ENCODE data around the gene MGAT4D. TPM values are rescaled to one million over a fixed set of nuclear protein-coding genes. Genes with fewer than 3 reads are reported as not detected.

Gene MGAT4D
- total and polyA plus RNA-seq, 3 donors from 2014 or later, result 9.4 to 38.6 (median 14.8) TPM

DNA sequence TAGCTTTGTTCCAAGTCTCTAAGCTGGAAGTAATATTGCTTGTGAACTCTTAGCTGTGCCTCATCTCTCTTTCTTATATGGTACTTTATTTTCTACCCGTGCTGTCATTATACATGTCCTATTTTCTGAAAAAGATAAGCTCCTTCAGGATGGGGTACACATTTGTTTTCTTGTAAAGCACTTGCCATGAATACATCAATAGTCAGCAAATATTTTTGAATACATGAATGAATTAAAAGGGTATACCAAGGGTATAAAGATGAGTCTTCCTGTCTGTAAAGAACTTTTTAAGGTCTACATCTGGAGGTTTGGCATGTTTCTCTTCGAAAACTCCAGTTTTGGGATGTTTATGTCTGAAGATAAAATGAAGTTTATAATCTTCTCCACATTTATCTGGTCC is 98.0 kb downstream of the MGAT4D start:
- no peak for TF ChIP-seq POLR2A (IDR thresholded peaks at IDR 0.05)
- TF ChIP-seq, protein P1, sequence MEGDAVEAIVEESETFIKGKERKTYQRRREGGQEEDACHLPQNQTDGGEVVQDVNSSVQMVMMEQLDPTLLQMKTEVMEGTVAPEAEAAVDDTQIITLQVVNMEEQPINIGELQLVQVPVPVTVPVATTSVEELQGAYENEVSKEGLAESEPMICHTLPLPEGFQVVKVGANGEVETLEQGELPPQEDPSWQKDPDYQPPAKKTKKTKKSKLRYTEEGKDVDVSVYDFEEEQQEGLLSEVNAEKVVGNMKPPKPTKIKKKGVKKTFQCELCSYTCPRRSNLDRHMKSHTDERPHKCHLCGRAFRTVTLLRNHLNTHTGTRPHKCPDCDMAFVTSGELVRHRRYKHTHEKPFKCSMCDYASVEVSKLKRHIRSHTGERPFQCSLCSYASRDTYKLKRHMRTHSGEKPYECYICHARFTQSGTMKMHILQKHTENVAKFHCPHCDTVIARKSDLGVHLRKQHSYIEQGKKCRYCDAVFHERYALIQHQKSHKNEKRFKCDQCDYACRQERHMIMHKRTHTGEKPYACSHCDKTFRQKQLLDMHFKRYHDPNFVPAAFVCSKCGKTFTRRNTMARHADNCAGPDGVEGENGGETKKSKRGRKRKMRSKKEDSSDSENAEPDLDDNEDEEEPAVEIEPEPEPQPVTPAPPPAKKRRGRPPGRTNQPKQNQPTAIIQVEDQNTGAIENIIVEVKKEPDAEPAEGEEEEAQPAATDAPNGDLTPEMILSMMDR (IDR thresholded peaks at IDR 0.05), result no peak
- 75 to 81% methylated on average over 2 of the region's 2 CpGs for WGBS, 2 donors
- no peaks in the 10 kb centered on the region for H3K9me3 ChIP-seq

DNA sequence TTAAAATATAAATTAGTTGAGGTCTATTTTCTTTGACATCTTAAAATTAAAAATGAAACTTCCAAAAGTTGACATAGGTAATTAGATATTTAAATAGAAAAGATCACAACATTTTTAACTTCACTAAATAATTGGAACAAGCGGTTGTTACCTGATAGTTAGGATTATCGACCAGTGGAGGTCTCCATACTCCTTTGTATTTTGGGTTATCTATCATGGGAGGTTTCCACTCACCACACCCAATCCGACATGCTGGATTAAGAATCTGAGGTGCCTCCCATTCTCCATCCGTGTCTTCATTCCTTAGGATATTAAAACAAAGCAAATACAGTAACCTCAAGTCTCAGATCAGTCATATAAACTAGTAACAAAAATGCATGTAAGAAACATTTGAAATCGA is 102.4 kb downstream of the MGAT4D start:
- no peak for DNase-seq
- H3K4me1 ChIP-seq, result no peaks in the 10 kb centered on the region
- 76 to 87% methylated on average over 5 of the region's 5 CpGs for WGBS, 2 donors
- H3K27me3 ChIP-seq, result no peaks in the 10 kb centered on the region
- H3K27ac ChIP-seq, result no peak overlapping the region
- H3K4me3 ChIP-seq, result no peak overlapping the region
- intact Hi-C loops (cut with DNase I; ENCODE audit: low total_unique reads), result no loop called here
- H3K9me3 ChIP-seq, result no peaks in the 10 kb centered on the region
- no peaks in the 10 kb centered on the region for H3K36me3 ChIP-seq (ENCODE audit: low read depth, missing control alignments)
- TF ChIP-seq, protein P1 (IDR thresholded peaks at IDR 0.05), result no peak
- no peak for TF ChIP-seq POLR2A (IDR thresholded peaks at IDR 0.05)

More for the DNA sequence above, 98.0 kb downstream of the MGAT4D start:
- intact Hi-C loops (cut with DNase I; ENCODE audit: low total_unique reads), result no loop called here
- H3K4me1 ChIP-seq, result no peaks in the 10 kb centered on the region
- no peaks in the 10 kb centered on the region for H3K27me3 ChIP-seq
- DNase-seq, result no peak
- H3K36me3 ChIP-seq (ENCODE audit: low read depth, missing control alignments), result no peaks in the 10 kb centered on the region
- H3K4me3 ChIP-seq, result no peak overlapping the region
- no peak overlapping the region for H3K27ac ChIP-seq

Other genes starting within 250 kb of the MGAT4D start
- gene SCOC, start 124.6 kb downstream of the MGAT4D start, total RNA-seq, result 10 to 100 TPM; 30.5 to 37.2 TPM
- gene SCOC, start 124.6 kb downstream of the MGAT4D start, polyA plus RNA-seq (ENCODE audit: insufficient read depth, low read depth, low replicate concordance), result 44.5 TPM
- gene CLGN, start 70.6 kb downstream of the MGAT4D start, total RNA-seq, result 10 to 100 TPM; 26.9 to 37.0 TPM
- 75.6 TPM for gene CLGN, start 70.6 kb downstream of the MGAT4D start, polyA plus RNA-seq (ENCODE audit: insufficient read depth, low read depth, low replicate concordance)
- gene ELMOD2, start 25.9 kb upstream of the MGAT4D start, total RNA-seq, result 10 to 100 TPM; 23.0 to 42.2 TPM
- 13.5 TPM for gene ELMOD2, start 25.9 kb upstream of the MGAT4D start, polyA plus RNA-seq (ENCODE audit: insufficient read depth, low read depth, low replicate concordance)
- under 1 TPM in 1 of 2 donors, not detected in 1; 0.79 TPM for gene UCP1, start 70.7 kb upstream of the MGAT4D start, total RNA-seq
- not detected for gene UCP1, start 70.7 kb upstream of the MGAT4D start, polyA plus RNA-seq (ENCODE audit: insufficient read depth, low read depth, low replicate concordance)

Data from testis (tissue), 3 donors.